Measurements from ENCODE around the gene ZKSCAN5.

DNA sequence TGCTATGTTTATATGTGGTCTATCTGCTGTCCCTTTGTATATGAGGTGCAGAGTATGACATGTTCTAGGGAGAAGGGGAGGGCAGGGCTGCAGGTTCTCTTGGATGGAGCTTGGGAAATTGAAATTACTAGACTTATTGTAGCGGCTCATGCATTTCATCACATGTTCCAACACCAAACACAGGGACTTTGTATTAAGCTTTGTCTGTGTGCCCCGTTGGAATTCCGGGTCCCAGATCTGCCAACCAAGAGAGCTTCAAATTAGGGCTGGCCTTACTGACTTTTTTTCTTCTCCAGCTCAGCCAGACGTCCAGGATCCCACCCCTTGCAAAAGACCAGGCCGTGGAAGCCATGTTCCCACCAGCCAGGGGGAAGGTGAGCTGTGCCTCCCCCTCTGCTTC, 28.4 kb upstream of the ZKSCAN5 start:
- TF ChIP-seq, protein P1, sequence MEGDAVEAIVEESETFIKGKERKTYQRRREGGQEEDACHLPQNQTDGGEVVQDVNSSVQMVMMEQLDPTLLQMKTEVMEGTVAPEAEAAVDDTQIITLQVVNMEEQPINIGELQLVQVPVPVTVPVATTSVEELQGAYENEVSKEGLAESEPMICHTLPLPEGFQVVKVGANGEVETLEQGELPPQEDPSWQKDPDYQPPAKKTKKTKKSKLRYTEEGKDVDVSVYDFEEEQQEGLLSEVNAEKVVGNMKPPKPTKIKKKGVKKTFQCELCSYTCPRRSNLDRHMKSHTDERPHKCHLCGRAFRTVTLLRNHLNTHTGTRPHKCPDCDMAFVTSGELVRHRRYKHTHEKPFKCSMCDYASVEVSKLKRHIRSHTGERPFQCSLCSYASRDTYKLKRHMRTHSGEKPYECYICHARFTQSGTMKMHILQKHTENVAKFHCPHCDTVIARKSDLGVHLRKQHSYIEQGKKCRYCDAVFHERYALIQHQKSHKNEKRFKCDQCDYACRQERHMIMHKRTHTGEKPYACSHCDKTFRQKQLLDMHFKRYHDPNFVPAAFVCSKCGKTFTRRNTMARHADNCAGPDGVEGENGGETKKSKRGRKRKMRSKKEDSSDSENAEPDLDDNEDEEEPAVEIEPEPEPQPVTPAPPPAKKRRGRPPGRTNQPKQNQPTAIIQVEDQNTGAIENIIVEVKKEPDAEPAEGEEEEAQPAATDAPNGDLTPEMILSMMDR (IDR thresholded peaks at IDR 0.05), result no peak
- TF ChIP-seq POLR2AphosphoS5 (IDR thresholded peaks at IDR 0.05) (no peak), POLR2A (IDR thresholded peaks at IDR 0.05) (no peak)

Measured in transverse colon (tissue), 4 donors.